ENCODE measurements around the gene HRC.

The HRC gene

DNA sequence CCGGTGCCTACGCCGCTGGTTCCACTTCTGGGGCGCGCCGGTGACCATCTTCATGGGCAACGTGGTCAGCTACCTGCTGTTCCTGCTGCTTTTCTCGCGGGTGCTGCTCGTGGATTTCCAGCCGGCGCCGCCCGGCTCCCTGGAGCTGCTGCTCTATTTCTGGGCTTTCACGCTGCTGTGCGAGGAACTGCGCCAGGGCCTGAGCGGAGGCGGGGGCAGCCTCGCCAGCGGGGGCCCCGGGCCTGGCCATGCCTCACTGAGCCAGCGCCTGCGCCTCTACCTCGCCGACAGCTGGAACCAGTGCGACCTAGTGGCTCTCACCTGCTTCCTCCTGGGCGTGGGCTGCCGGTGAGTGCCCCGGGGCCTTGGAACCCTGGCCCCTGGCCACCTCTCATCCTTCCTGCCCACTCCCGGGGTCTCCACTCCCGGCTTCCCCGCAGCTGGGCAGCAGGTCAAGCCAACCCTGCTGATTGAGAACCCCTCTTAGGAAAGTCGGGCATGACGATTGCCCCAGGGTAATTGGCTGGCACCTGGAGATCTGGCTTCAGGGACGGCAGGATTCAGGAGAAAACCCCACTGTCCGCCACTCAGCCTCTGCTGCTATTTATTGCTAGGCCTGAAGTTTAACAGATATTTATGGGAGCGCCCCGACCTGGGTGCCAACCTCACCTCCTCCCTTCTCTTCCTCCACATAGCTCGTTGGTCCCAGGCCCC lies 41.5 kb upstream of the HRC start:
- Histone ChIP-seq H3K4me2 (ENCODE audit: low read length) (no peak overlapping the region), H3K27me3 (ENCODE audit: low read depth, low read length) (peaks cover 9% of the 10 kb centered on the region; the same call in 1 of the 2 replicates), H3K9ac (ENCODE audit: low read length) (no peak overlapping the region), H3K36me3 (replicated peaks; ENCODE audit: low read depth, low read length) (no peaks in the 10 kb centered on the region), H3K4me1 (ENCODE audit: low read length) (peaks cover 12% of the 10 kb centered on the region), H3K9me3 (ENCODE audit: insufficient read depth, low read length) (no peaks in the 10 kb centered on the region), H2AFZ (ENCODE audit: low read depth, low read length) (no peak overlapping the region), H3K79me2 (ENCODE audit: low read length) (peaks cover 3% of the 10 kb centered on the region), H3K4me3 (ENCODE audit: low read length) (no peak overlapping the region), H3K27ac (ENCODE audit: low read length) (no peak overlapping the region), H4K20me1 (ENCODE audit: insufficient read depth, low read length) (no peaks in the 10 kb centered on the region)
- TF ChIP-seq CTCF (IDR thresholded peaks at IDR 0.05; ENCODE audit: low read depth, low read length) (no peak), EZH2phosphoT487 (IDR thresholded peaks at IDR 0.05; ENCODE audit: low read depth) (no peak)

DNA sequence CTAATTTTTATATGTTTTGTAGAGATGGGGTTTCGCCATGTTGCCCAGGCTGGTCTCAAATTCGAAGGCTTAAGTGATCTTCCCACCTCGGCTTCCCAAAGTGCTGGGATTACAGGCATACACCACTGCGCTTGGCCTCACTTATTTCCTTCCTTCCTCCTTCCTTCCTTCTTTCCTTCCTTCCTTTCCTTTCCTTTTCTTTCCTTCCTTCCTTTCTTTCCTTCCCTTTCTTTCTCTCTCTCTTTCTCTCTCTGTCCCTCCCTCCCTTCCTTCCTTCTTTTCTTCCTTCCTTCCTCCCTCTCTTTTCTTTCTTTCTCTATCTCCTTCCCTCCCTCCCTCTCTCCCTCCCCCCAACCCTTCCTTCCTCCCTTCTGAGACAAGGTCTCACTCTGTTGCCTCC lies 39.2 kb upstream of the HRC start:
- H3K9ac ChIP-seq (ENCODE audit: low read length), result no peak overlapping the region
- H3K79me2 ChIP-seq (ENCODE audit: low read length), result no peaks in the 10 kb centered on the region
- no peak overlapping the region for H3K27ac ChIP-seq (ENCODE audit: low read length)
- H3K4me1 ChIP-seq (ENCODE audit: low read length), result 0 out of 2 replicates have a peak, but pooled peaks cover 2% of the 10 kb centered on the region
- H3K4me3 ChIP-seq (ENCODE audit: low read length), result no peak overlapping the region
- H3K36me3 ChIP-seq (replicated peaks; ENCODE audit: low read depth, low read length), result no peaks in the 10 kb centered on the region
- H3K9me3 ChIP-seq (ENCODE audit: insufficient read depth, low read length), result no peaks in the 10 kb centered on the region
- TF ChIP-seq CTCF (IDR thresholded peaks at IDR 0.05; ENCODE audit: low read depth, low read length), result no peak
- no peak for TF ChIP-seq EZH2phosphoT487 (IDR thresholded peaks at IDR 0.05; ENCODE audit: low read depth)
- H3K27me3 ChIP-seq (ENCODE audit: low read depth, low read length), result peaks cover 9% of the 10 kb centered on the region; the same call in 1 of the 2 replicates
- H2AFZ ChIP-seq (ENCODE audit: low read depth, low read length), result no peak overlapping the region
- H3K4me2 ChIP-seq (ENCODE audit: low read length), result no peak overlapping the region
- H4K20me1 ChIP-seq (ENCODE audit: insufficient read depth, low read length), result no peaks in the 10 kb centered on the region

DNA sequence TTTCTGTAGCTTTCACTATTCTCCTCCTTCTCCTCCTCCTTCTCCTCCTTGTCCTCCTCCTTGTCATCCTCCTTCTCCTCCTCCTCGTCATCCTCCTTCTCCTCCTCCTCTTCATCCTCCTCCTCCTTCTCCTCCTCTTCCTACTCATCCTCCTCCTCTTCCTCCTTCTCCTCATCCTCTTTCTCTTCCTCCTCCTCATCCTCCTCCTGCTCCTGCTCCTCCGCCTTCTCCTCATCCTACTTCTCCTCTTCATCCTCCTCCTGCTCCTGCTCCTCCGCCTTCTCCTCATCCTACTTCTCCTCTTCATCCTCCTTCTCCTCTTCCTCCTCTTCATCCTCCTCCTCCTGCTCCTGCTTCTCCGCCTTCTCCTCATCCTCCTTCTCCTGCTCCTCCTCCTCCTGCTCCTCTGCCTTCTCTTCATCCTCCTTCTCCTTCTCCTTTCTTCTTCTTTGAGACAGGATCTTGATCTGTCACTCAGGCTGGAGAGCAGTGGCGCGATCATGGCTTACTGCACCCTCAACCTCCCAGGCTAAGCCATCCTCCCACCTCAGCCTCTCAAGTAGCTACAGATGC lies 38.7 kb upstream of the HRC start:
- Histone ChIP-seq H3K36me3 (replicated peaks; ENCODE audit: low read depth, low read length) (no peaks in the 10 kb centered on the region), H3K4me2 (ENCODE audit: low read length) (no peak overlapping the region), H3K4me3 (ENCODE audit: low read length) (no peak overlapping the region)

More for the DNA sequence above, 38.7 kb upstream of the HRC start:
- Histone ChIP-seq H3K4me1 (ENCODE audit: low read length) (0 out of 2 replicates have a peak, but pooled peaks cover 2% of the 10 kb centered on the region), H4K20me1 (ENCODE audit: insufficient read depth, low read length) (no peaks in the 10 kb centered on the region), H3K9me3 (ENCODE audit: insufficient read depth, low read length) (no peaks in the 10 kb centered on the region), H3K27me3 (ENCODE audit: low read depth, low read length) (peaks cover 9% of the 10 kb centered on the region; the same call in 1 of the 2 replicates), H2AFZ (ENCODE audit: low read depth, low read length) (no peak overlapping the region), H3K79me2 (ENCODE audit: low read length) (no peaks in the 10 kb centered on the region), H3K9ac (ENCODE audit: low read length) (no peak overlapping the region), H3K27ac (ENCODE audit: low read length) (no peak overlapping the region)
- TF ChIP-seq EZH2phosphoT487 (IDR thresholded peaks at IDR 0.05; ENCODE audit: low read depth) (no peak), CTCF (IDR thresholded peaks at IDR 0.05; ENCODE audit: low read depth, low read length) (no peak)

Data from OCI-LY3 (cell line).